ENCODE results near the gene BLVRB.

DNA sequence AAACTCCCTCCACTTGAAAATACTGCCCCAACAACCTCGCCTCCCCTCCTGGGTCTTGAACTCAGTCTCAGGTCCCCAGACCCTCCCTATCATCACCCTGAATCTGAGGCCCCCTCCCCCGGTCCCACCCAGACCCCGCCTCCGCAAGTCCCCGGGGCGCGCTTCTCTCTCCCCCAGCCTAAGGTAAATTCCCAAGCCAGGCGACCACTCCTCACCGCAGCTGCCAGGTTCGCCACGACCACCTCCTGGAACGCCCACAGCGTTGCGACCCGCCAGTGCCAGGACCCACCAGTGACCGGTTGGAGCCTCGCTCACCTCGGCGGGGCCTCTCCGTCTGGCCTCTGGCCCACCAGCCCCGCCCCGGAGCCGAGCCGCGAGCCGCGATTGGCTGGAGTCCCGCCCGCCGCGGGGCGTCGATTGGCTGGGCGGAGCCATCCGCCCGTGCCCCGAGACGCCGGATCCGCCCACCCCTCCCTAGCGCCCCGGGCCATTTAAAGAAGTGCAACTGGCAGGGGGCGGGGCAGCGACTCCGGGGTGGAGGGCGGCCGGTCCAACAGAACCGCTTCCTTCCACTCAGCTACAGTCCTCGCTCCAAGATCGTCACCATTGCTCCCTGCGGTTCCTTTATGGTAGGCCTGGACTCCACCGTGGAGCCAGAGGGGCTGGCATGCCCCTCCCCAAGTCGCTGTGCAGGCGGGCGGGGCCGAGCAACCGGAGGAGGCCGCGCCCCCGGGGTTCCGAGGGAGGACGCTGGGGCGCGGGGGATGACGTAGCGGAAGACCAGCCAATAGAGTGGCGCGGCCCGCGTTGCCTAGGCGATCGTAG lies 21.3 kb downstream of the BLVRB start, which contains the start of gene SERTAD3:
- TF ChIP-seq EZH2 (IDR thresholded peaks at IDR 0.05), result no peak
- peak; percentile 87; the same call in 1 of the 2 replicates for TF ChIP-seq POLR2AphosphoS5 (IDR thresholded peaks at IDR 0.05; ENCODE audit: borderline replicate concordance, low read depth, low read length)

Data from SK-N-MC (cell line).